H1 (cell line): Measurements from ENCODE around the gene ABCG1. TPM values are rescaled to one million over a fixed set of nuclear protein-coding genes. Genes with fewer than 3 reads are reported as not detected.

Source experiments
- CTCF ChIA-PET: fragments of 300-600 bp; sonication (Branson Sonifier 250); formaldehyde crosslinking; loops from one replicate; lab custom pipeline; 2021; ENCODE audit not compliant: partially characterized antibody; lab: Charles Lee
- POLR2A ChIA-PET: fragments of 300-600 bp; sonication (Branson Sonifier 250); formaldehyde crosslinking; loops from one replicate; lab custom pipeline; 2021; ENCODE audit warnings: inconsistent platforms; ENCODE audit not compliant: partially characterized antibody; lab: Charles Lee
- DNase-seq, 2 experiments: peaks; one replicate each; pipeline versions ENCODE4 v3.0.0 to v3.0.0-alpha.2; 2010 to 2022; ENCODE audit warnings: low spot score in 2 of 2, low read depth in 1 of 2, mixed read lengths in 1 of 2
- FAIRE-seq: peaks from 2 replicates; lab custom pipeline; 2011; peaks lifted over from hg19 to GRCh38; lab: Jason Lieb, UNC
- H2AFZ ChIP-seq: 2 replicates; pipeline ENCODE4 v1.8.1; 2012; ENCODE audit warnings: low read length, inconsistent platforms
- H2AK5ac ChIP-seq: 2 replicates; pipeline ENCODE4 v1.6.1; 2013; ENCODE audit warnings: low read depth, low read length
- H2BK120ac ChIP-seq: replicated peaks from 2 replicates; pipeline ENCODE3; 2013; ENCODE audit warnings: low read depth, low read length, inconsistent platforms
- H2BK12ac ChIP-seq: 2 replicates; pipeline ENCODE4 v1.6.1; 2013; ENCODE audit warnings: low read depth, low read length
- H2BK15ac ChIP-seq: 2 replicates; pipeline ENCODE4 v1.6.1; 2013; ENCODE audit warnings: low read length
- H2BK20ac ChIP-seq: 2 replicates; pipeline ENCODE4 v1.6.1; 2013; ENCODE audit warnings: low read length
- H2BK5ac ChIP-seq: 2 replicates; pipeline ENCODE4 v1.6.1; 2013; ENCODE audit warnings: low read depth, low read length
- H3K14ac ChIP-seq: 2 replicates; pipeline ENCODE4 v1.6.1; 2013; ENCODE audit warnings: inconsistent platforms; ENCODE audit not compliant: insufficient read length
- H3K18ac ChIP-seq: 2 replicates; pipeline ENCODE4 v1.6.1; 2013; ENCODE audit warnings: low read length; ENCODE audit errors: extremely low read depth
- H3K23ac ChIP-seq: 2 replicates; pipeline ENCODE4 v1.6.1; 2013; ENCODE audit warnings: inconsistent platforms; ENCODE audit not compliant: insufficient read length
- H3K23me2 ChIP-seq: 2 replicates; pipeline ENCODE4 v1.6.1; 2013; ENCODE audit warnings: low read depth, low read length
- H3K27ac ChIP-seq: 2 replicates; pipeline ENCODE4 v1.6.1; 2011; ENCODE audit warnings: low read depth, low read length, inconsistent platforms
- H3K27me3 ChIP-seq, 4 experiments: replicated peaks in 1 of 4; 1 replicate in 1 of 4; 2 replicates in 3 of 4; pipeline versions ENCODE4 v1.6.1 to v1.8.1; 2011 to 2013; ENCODE audit warnings: low read length in 3 of 4, mild to moderate bottlenecking in 3 of 4, inconsistent platforms in 2 of 4, mixed read lengths in 2 of 4, moderate library complexity in 1 of 4; ENCODE audit not compliant: control insufficient read depth in 3 of 4, insufficient read depth in 3 of 4; ENCODE audit errors: extremely low read depth in 1 of 4
- H3K36me3 ChIP-seq, 4 experiments: 2 replicates each; pipeline versions ENCODE4 v1.6.1 to v1.8.1; 2011 to 2013; ENCODE audit warnings: mild to moderate bottlenecking in 4 of 4, low read length in 3 of 4, moderate library complexity in 2 of 4, control low read depth in 1 of 4, inconsistent platforms in 1 of 4; ENCODE audit not compliant: insufficient read depth in 4 of 4, control insufficient read depth in 2 of 4
- H3K4ac ChIP-seq: replicated peaks from 2 replicates; pipeline ENCODE3; 2013; ENCODE audit warnings: low read length, low read depth, mixed read lengths, inconsistent platforms; ENCODE audit not compliant: insufficient read length
- H3K4me1 ChIP-seq, 4 experiments: replicated peaks in 1 of 4; 1 replicate in 1 of 4; 2 replicates in 3 of 4; pipeline versions ENCODE4 v1.6.1 to v1.8.1; 2011 to 2013; ENCODE audit warnings: low read length in 3 of 4, inconsistent platforms in 2 of 4, mixed read lengths in 1 of 4; ENCODE audit not compliant: insufficient read depth in 4 of 4, control insufficient read depth in 3 of 4
- H3K4me2 ChIP-seq, 2 experiments: 2 replicates each; pipeline versions ENCODE4 v1.6.1 to v1.8.1; 2011 to 2013; ENCODE audit warnings: low read depth in 2 of 2, low read length in 2 of 2, control low read depth in 1 of 2, inconsistent platforms in 1 of 2, mild to moderate bottlenecking in 1 of 2; ENCODE audit not compliant: insufficient read depth in 1 of 2
- H3K4me3 ChIP-seq, 4 experiments: fragments of 200-600, 300-600 bp in 1 of 4; sonication (generic), shearing (Covaris generic), sonication (Bioruptor Twin) in 1 of 4; 2 replicates each; pipeline versions ENCODE4 v1.5.1 to v1.8.1; 2011 to 2016; ENCODE audit warnings: low read length in 4 of 4, low read depth in 3 of 4, control low read depth in 2 of 4, inconsistent platforms in 2 of 4, mild to moderate bottlenecking in 2 of 4, mixed read lengths in 1 of 4, moderate library complexity in 1 of 4; ENCODE audit not compliant: insufficient read depth in 2 of 4; ENCODE audit errors: extremely low read depth in 1 of 4
- H3K56ac ChIP-seq: replicated peaks from 2 replicates; pipeline ENCODE3; 2013; ENCODE audit warnings: low read depth, mild to moderate bottlenecking, mixed read lengths, low read length, inconsistent platforms; ENCODE audit not compliant: insufficient read length
- H3K79me1 ChIP-seq: 2 replicates; pipeline ENCODE4 v1.6.1; 2013; ENCODE audit warnings: low read depth, low read length, control low read depth
- H3K79me2 ChIP-seq, 2 experiments: 2 replicates each; pipeline versions ENCODE4 v1.6.1 to v1.8.1; 2012 to 2013; ENCODE audit warnings: low read length in 2 of 2, mild to moderate bottlenecking in 2 of 2, inconsistent platforms in 1 of 2; ENCODE audit not compliant: insufficient read depth in 2 of 2, control insufficient read depth in 1 of 2
- H3K9ac ChIP-seq, 4 experiments: replicated peaks in 1 of 4; 1 replicate in 1 of 4; 2 replicates in 3 of 4; pipeline versions ENCODE4 v1.6.1 to v1.8.1; 2011 to 2013; ENCODE audit warnings: low read depth in 3 of 4, low read length in 3 of 4, control low read depth in 2 of 4, mild to moderate bottlenecking in 2 of 4, moderate library complexity in 2 of 4, inconsistent platforms in 1 of 4; ENCODE audit errors: extremely low read depth in 1 of 4
- H3K9me3 ChIP-seq, 2 experiments: 2 replicates each; pipeline versions ENCODE4 v1.6.1 to v1.8.1; 2012 to 2013; ENCODE audit warnings: mild to moderate bottlenecking in 2 of 2, moderate library complexity in 2 of 2, control low read depth in 1 of 2, inconsistent platforms in 1 of 2, low read depth in 1 of 2, low read length in 1 of 2, mixed read lengths in 1 of 2; ENCODE audit not compliant: insufficient read depth in 2 of 2
- H4K20me1 ChIP-seq, 2 experiments: replicated peaks in 1 of 2; 2 replicates each; pipeline versions ENCODE3 to v1.8.1; 2011 to 2013; ENCODE audit warnings: inconsistent platforms in 2 of 2, low read length in 2 of 2, mild to moderate bottlenecking in 1 of 2; ENCODE audit not compliant: insufficient read depth in 2 of 2, control insufficient read depth in 1 of 2
- H4K5ac ChIP-seq: 2 replicates; pipeline ENCODE4 v1.6.1; 2013; ENCODE audit warnings: low read length, low read depth, mixed read lengths, inconsistent platforms; ENCODE audit not compliant: insufficient read length
- H4K8ac ChIP-seq: 2 replicates; pipeline ENCODE4 v1.8.0; 2013; ENCODE audit warnings: mild to moderate bottlenecking, moderate library complexity, low read length, inconsistent platforms; ENCODE audit not compliant: insufficient read depth; ENCODE audit errors: extremely low read depth
- H4K91ac ChIP-seq: replicated peaks from 2 replicates; pipeline ENCODE3; 2013; ENCODE audit warnings: low read length, mixed read lengths, inconsistent platforms; ENCODE audit not compliant: insufficient read length
- EGR1 ChIP-seq: IDR thresholded peaks from 2 replicates; pipeline ENCODE4 v1.6.1; 2011; ENCODE audit warnings: low read depth, low read length, borderline replicate concordance
- EZH2 ChIP-seq: fragments of 200-600 bp; sonication (generic); IDR thresholded peaks from 2 replicates; pipeline ENCODE4 v1.7.1; 2012; ENCODE audit warnings: low read depth, mild to moderate bottlenecking, moderate library complexity, low read length, inconsistent platforms; ENCODE audit not compliant: severe bottlenecking
- FOSL1 ChIP-seq: IDR thresholded peaks from 2 replicates; pipeline ENCODE4 v1.6.1; 2011; ENCODE audit warnings: mild to moderate bottlenecking, low read depth, low read length, moderate library complexity; ENCODE audit not compliant: insufficient read depth
- KDM5A ChIP-seq: fragments of 200-600 bp; IDR thresholded peaks from 2 replicates; pipeline ENCODE4 v1.7.1; 2012; ENCODE audit warnings: mild to moderate bottlenecking, low read length, inconsistent platforms, mixed read lengths
- POLR2A ChIP-seq, 2 experiments: IDR thresholded peaks; 1 replicate in 1 of 2; 2 replicates in 1 of 2; pipeline ENCODE4 v1.6.1; 2011; ENCODE audit warnings: low read depth in 2 of 2, low read length in 2 of 2, mild to moderate bottlenecking in 2 of 2; ENCODE audit errors: control extremely low read depth in 1 of 2
- RBBP5 ChIP-seq: IDR thresholded peaks from 2 replicates; pipeline ENCODE4 v1.7.1; 2012; ENCODE audit warnings: low read depth, mild to moderate bottlenecking, inconsistent platforms, low read length, moderate library complexity, borderline replicate concordance
- WGBS, 2 experiments: shearing (Covaris generic) in 1 of 2; methylation state at CpG; one replicate each; pipeline versions ENCODE4 v1.1.6 to v1.1.7; 2013 to 2015; ENCODE audit warnings: low lambda C conversion rate in 2 of 2, mixed read lengths in 2 of 2, inconsistent platforms in 1 of 2, low coverage in 1 of 2, missing lambda C conversion rate in 1 of 2; ENCODE audit not compliant: insufficient replicate concordance in 2 of 2, insufficient coverage in 1 of 2, insufficient read length in 1 of 2; ENCODE audit errors: extremely low coverage in 1 of 2, missing lambda C conversion rate in 1 of 2; 5-methylcytosine and 5-hydroxymethylcytosine counted together
- polyA plus RNA-seq, 7 experiments: library from polyadenylated mRNA; depleted of rRNA in 3 of 7; stranded (reverse) in 5 of 7; unstranded in 2 of 7; fragments of >200 nt in 5 of 7; fragments of 200-250 nt in 2 of 7; gene quantifications; 1 replicate in 5 of 7; 2 replicates in 1 of 7; 4 replicates in 1 of 7; pipeline versions ENCODE4 v1.2.1 to v1.2.3, GENCODE V29; 2011 to 2013; ENCODE audit warnings: missing spikeins in 2 of 7, mixed read lengths in 2 of 7
- total RNA-seq: library from RNA; stranded (reverse); fragmentation: NEBNext Ultra II Directional; extraction: Animal tissue kit (Norgen Biotek cat#: 25700); gene quantifications from 2 replicates; pipeline ENCODE4 v1.2.1, GENCODE V29; 2021

ABCG1 gene
- total and polyA plus RNA-seq, 2 of the 8 experiments (the other 6 are each of a cell fraction or from before 2014, with no cell fraction given) = 2.1 to 4.0 TPM

DNA sequence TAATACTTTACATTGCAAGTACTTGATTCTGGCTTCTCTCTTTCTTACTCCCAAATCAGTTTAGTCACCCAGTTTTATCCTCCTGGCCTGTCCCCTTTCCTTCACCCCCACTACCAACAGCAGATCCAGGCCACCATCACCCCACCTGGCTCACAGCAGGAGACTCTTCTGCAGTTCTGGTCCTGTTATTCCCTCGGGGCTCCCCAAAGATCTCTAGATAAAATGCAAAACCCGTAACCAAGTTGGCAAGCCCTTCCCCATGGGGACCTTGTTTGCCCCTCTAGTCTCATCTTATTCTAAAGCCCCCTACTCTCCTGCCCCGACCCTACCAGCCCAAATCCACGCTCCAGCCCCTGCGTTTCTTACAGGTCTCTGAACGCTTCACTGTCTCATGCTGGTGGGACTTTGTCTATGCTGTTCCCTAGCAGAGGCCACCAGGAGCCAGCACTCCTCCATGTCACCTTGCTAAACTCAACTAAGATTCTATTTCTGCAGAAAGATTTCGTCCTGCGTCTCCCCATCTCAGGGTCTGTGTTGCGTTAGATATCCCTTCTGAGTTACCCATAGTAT is 4.0 kb downstream of the ABCG1 start:
- Histone ChIP-seq H3K9me3 (no peaks in the 10 kb centered on the region), H2BK120ac (no peak overlapping the region), H3K27ac (no peak overlapping the region), H3K79me1 (no peaks in the 10 kb centered on the region), H3K56ac (no peak overlapping the region), H2BK12ac (no peak overlapping the region), H2AK5ac (no peak overlapping the region), H4K20me1 (peaks cover 0 to 5% of the 10 kb centered on the region in 2 experiments), H3K79me2 (no peaks in the 10 kb centered on the region), H4K5ac (no peak overlapping the region), H3K4me1 (peaks cover 0 to 4% (median 2%) of the 10 kb centered on the region in 4 experiments; a peak in 4 of 7 replicates), H2BK20ac (no peak overlapping the region), H3K4ac (no peak overlapping the region), H3K23ac (no peak overlapping the region), H3K9ac (no peak overlapping the region), H3K36me3 (no peaks in the 10 kb centered on the region), H3K18ac (no peak overlapping the region), H3K27me3 (peaks cover 8 to 31% (median 19%) of the 10 kb centered on the region in 4 experiments; a peak in 6 of 7 replicates), H4K8ac (no peak overlapping the region), H2BK15ac (no peak overlapping the region), H3K4me3 (no peak overlapping the region), H4K91ac (no peak overlapping the region), H2AFZ (no peak overlapping the region), H3K4me2 (no peak overlapping the region), H2BK5ac (no peak overlapping the region), H3K14ac (no peak overlapping the region), H3K23me2 (peaks cover 6% of the 10 kb centered on the region)
- 91% methylated on average over 7 of the region's 9 CpGs; no CpG with 5 or more reads in 1 of the 2 experiments for WGBS, 2 experiments
- TF ChIP-seq FOSL1 (no peak), KDM5A (no peak), EGR1 (no peak), RBBP5 (no peak), POLR2A (IDR thresholded peaks at IDR 0.05; ENCODE audit: control extremely low read depth in 1 of 2, low read depth in 2 of 2, low read length in 2 of 2) (no peak), EZH2 (no peak)
- CTCF ChIA-PET = interaction anchor here (2.0 kb wide), 1 partner anchor 38 kb away, joined by 11 read pairs; no protein-coding TSS in a partner anchor
- FAIRE-seq = no peak
- no peak for DNase-seq
- POLR2A ChIA-PET = no interaction called here
